PC-3 (cell line): ENCODE results near the gene FERMT3.

Source experiments
- EZH2 ChIP-seq: fragments of 300-600 bp; sonication (generic); IDR thresholded peaks from one replicate; pipeline ENCODE4 v1.6.1; 2017; ENCODE audit warnings: antibody characterized with exemption, mild to moderate bottlenecking, low read length; ENCODE audit not compliant: unreplicated experiment
- TF ChIP-seq, protein P1 (sequence below): fragments of 300-600 bp; sonication (generic); conservative IDR thresholded peaks from 2 replicates; pipeline ENCODE4 v1.5.1; 2017; ENCODE audit warnings: antibody characterized with exemption, low read depth, mild to moderate bottlenecking, low read length

DNA sequence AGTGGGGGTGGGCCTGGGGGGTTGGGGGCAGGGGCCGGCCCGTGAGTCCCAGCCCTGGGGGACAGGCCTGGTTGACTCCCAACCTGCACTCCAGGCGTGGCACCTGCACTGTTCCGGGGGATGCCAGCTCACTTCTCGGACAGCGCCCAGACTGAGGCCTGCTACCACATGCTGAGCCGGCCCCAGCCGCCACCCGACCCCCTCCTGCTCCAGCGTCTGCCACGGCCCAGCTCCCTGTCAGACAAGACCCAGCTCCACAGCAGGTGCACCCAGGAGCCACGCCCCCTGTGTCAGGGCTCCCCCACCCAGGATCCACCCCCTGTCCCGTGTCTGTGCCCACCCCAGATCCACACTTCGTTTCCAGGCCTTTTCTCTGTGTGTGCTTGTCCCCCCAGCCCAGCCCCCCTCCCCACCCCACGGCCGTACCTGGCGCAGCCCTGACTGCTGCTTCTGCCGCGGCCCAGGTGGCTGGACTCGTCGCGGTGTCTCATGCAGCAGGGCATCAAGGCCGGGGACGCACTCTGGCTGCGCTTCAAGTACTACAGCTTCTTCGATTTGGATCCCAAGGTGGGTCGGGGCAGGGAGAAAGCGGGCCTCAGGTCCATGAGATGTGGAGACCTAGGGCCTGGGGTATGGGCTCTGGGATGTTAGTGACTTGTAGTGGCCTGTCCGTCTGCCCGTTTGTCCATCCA is 4.8 kb downstream of the FERMT3 start:
- TF ChIP-seq, protein P1, sequence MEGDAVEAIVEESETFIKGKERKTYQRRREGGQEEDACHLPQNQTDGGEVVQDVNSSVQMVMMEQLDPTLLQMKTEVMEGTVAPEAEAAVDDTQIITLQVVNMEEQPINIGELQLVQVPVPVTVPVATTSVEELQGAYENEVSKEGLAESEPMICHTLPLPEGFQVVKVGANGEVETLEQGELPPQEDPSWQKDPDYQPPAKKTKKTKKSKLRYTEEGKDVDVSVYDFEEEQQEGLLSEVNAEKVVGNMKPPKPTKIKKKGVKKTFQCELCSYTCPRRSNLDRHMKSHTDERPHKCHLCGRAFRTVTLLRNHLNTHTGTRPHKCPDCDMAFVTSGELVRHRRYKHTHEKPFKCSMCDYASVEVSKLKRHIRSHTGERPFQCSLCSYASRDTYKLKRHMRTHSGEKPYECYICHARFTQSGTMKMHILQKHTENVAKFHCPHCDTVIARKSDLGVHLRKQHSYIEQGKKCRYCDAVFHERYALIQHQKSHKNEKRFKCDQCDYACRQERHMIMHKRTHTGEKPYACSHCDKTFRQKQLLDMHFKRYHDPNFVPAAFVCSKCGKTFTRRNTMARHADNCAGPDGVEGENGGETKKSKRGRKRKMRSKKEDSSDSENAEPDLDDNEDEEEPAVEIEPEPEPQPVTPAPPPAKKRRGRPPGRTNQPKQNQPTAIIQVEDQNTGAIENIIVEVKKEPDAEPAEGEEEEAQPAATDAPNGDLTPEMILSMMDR: no peak
- TF ChIP-seq EZH2: no peak
